Peyer's patch (tissue), 4 donors: ENCODE measurements around the gene CTNNBL1.

ENCODE experiments used
- POLR2A ChIP-seq, 2 donors: fragments of 450-650 bp; IDR thresholded peaks; one replicate each; pipeline ENCODE4 v1.5.1; 2017; ENCODE audit warnings: antibody characterized with exemption in 2 of 2, mild to moderate bottlenecking in 2 of 2, moderate library complexity in 2 of 2
- TF ChIP-seq, protein P1 (sequence below), 6 experiments: fragments of 450-650 bp in 4 of 6; fragments of 200-600 bp in 2 of 6; sonication (generic) in 1 of 6; IDR thresholded peaks; one replicate each; pipeline ENCODE4 v1.5.1; 2017 to 2019; ENCODE audit warnings: antibody characterized with exemption in 6 of 6, mild to moderate bottlenecking in 3 of 6, moderate library complexity in 1 of 6

- TF ChIP-seq, protein P1, sequence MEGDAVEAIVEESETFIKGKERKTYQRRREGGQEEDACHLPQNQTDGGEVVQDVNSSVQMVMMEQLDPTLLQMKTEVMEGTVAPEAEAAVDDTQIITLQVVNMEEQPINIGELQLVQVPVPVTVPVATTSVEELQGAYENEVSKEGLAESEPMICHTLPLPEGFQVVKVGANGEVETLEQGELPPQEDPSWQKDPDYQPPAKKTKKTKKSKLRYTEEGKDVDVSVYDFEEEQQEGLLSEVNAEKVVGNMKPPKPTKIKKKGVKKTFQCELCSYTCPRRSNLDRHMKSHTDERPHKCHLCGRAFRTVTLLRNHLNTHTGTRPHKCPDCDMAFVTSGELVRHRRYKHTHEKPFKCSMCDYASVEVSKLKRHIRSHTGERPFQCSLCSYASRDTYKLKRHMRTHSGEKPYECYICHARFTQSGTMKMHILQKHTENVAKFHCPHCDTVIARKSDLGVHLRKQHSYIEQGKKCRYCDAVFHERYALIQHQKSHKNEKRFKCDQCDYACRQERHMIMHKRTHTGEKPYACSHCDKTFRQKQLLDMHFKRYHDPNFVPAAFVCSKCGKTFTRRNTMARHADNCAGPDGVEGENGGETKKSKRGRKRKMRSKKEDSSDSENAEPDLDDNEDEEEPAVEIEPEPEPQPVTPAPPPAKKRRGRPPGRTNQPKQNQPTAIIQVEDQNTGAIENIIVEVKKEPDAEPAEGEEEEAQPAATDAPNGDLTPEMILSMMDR (IDR thresholded peaks at IDR 0.05) = no peak
- TF ChIP-seq POLR2A (IDR thresholded peaks at IDR 0.05) = no peak
These were observed 45.9 kb upstream of the CTNNBL1 start for GRCh38 chr20:37647946-37648345.
